Esophagus squamous epithelium (tissue), 4 donors: ENCODE results near the gene MYL11.

Experiments
- CTCF ChIP-seq, 6 experiments: fragments of 450-650 bp in 4 of 6; fragments of 200-600 bp in 2 of 6; sonication (generic) in 2 of 6; IDR thresholded peaks; one replicate each; pipeline ENCODE4 v1.5.1; 2016 to 2019; ENCODE audit warnings: antibody characterized with exemption in 6 of 6, mild to moderate bottlenecking in 4 of 6, moderate library complexity in 4 of 6
- POLR2A ChIP-seq, 4 donors: fragments of 450-650 bp; IDR thresholded peaks; one replicate each; pipeline ENCODE4 v1.6.1; 2017; ENCODE audit warnings: antibody characterized with exemption in 4 of 4, mild to moderate bottlenecking in 4 of 4, moderate library complexity in 3 of 4

GRCh38 chr16:30413112-30413806 is 38.7 kb downstream of the MYL11 start:
- TF ChIP-seq CTCF (IDR thresholded peaks at IDR 0.05) (no peak), POLR2A (IDR thresholded peaks at IDR 0.05) (no peak)
